HCT116 (cell line): ENCODE measurements around the gene STX1A. TPM values are rescaled to one million over a fixed set of nuclear protein-coding genes. Genes with fewer than 3 reads are reported as not detected.
"Not testable (repeated sequence)": the region's sequence is repeated elsewhere in the genome, so short reads cannot be mapped to it uniquely, and the experiment has no call there.

Experiments used
- ATAC-seq: fragments of 200-7000 bp; cut with Tn5 transposase; 2 replicates; pipeline ENCODE4 v1.9.1; 2020; ENCODE audit warnings: mild to moderate bottlenecking, moderate library complexity
- BruUV-seq: library from RNA; stranded (reverse); fragments of 400-500 nt; replicated peaks from 2 replicates; lab custom pipeline; 2021; lab: Mats Ljungman, UMichigan
- CTCF ChIA-PET: fragments of 300-600 bp; sonication (Branson Sonifier 250); formaldehyde crosslinking; loops from one replicate; lab custom pipeline; 2021; ENCODE audit warnings: antibody characterized with exemption; lab: Charles Lee
- POLR2A ChIA-PET: fragments of 300-600, 350-600 bp; sonication (Branson Sonifier 250); formaldehyde crosslinking; loops from one replicate; lab custom pipeline; 2021; ENCODE audit warnings: antibody characterized with exemption; lab: Charles Lee
- RAD21 ChIA-PET, 2 experiments: fragments of 300-600 bp; sonication (Branson Sonifier 250); formaldehyde crosslinking; loops; one replicate each; lab custom pipeline; 2023; ENCODE audit warnings: low total read pairs in 2 of 2; ENCODE audit not compliant: uncharacterized antibody in 2 of 2, unreplicated experiment in 2 of 2, low non-redundant PET in 1 of 2; lab: Charles Lee
- DNase-seq: peaks from one replicate; pipeline ENCODE4 v3.0.0-alpha.2; 2010; ENCODE audit warnings: low read depth, low spot score
- H2AFZ ChIP-seq: fragments of 200-600 bp; shearing (Covaris generic), sonication (generic); 2 replicates; pipeline ENCODE4 v1.6.1; 2017; ENCODE audit warnings: low read depth, mixed run types, mixed read lengths, antibody characterized with exemption, low read length; ENCODE audit not compliant: poor library complexity, severe bottlenecking
- H3K27ac ChIP-seq: 2 replicates; pipeline ENCODE4 v1.5.1; 2012; ENCODE audit warnings: low read depth, low read length
- H3K27me3 ChIP-seq: fragments of 200-600 bp; sonication (generic); 2 replicates; pipeline ENCODE4 v1.6.1; 2016; ENCODE audit warnings: mixed run types, low read length, mixed read lengths; ENCODE audit not compliant: insufficient read depth
- H3K36me3 ChIP-seq, 2 experiments: fragments of 200-500 bp in 1 of 2; fragments of 200-600 bp in 1 of 2; sonication (Bioruptor generic) in 1 of 2; sonication (generic) in 1 of 2; 2 replicates each; pipeline versions ENCODE4 v1.5.1 to v1.6.1; 2014 to 2016; ENCODE audit warnings: low read length in 2 of 2, inconsistent platforms in 1 of 2, mixed read lengths in 1 of 2, mixed run types in 1 of 2; ENCODE audit not compliant: insufficient read depth in 2 of 2, control insufficient read depth in 1 of 2
- H3K4me1 ChIP-seq, 2 experiments: fragments of 200-600 bp in 1 of 2; sonication (generic) in 1 of 2; 2 replicates each; pipeline versions ENCODE4 v1.5.1 to v1.6.1; 2012 to 2017; ENCODE audit warnings: low read length in 2 of 2, inconsistent platforms in 1 of 2, mild to moderate bottlenecking in 1 of 2, mixed read lengths in 1 of 2, mixed run types in 1 of 2, moderate library complexity in 1 of 2; ENCODE audit not compliant: insufficient read depth in 2 of 2, control insufficient read depth in 1 of 2
- H3K4me2 ChIP-seq: fragments of 200-600 bp; sonication (generic); 2 replicates; pipeline ENCODE4 v1.6.1; 2017; ENCODE audit warnings: mixed run types, low read length, mixed read lengths
- H3K4me3 ChIP-seq, 2 experiments: fragments of 200-600 bp in 1 of 2; sonication (generic) in 1 of 2; replicated peaks in 1 of 2; 2 replicates each; pipeline ENCODE4 v1.5.1; 2011 to 2016; ENCODE audit warnings: low read length in 2 of 2, control low read depth in 1 of 2, low read depth in 1 of 2, mild to moderate bottlenecking in 1 of 2, mixed read lengths in 1 of 2, mixed run types in 1 of 2
- H3K79me2 ChIP-seq: fragments of 200-600 bp; sonication (generic); 2 replicates; pipeline ENCODE4 v1.6.1; 2017; ENCODE audit warnings: mild to moderate bottlenecking, mixed run types, low read length, moderate library complexity, mixed read lengths; ENCODE audit not compliant: insufficient read depth
- H3K9ac ChIP-seq: fragments of 200-600 bp; sonication (generic); 2 replicates; pipeline ENCODE4 v1.6.1; 2016; ENCODE audit warnings: low read length, mixed read lengths
- H3K9me2 ChIP-seq: fragments of 200-600 bp; sonication (generic), shearing (Covaris generic); 2 replicates; pipeline ENCODE4 v1.6.1; 2017; ENCODE audit warnings: mixed run types, mild to moderate bottlenecking, moderate library complexity; ENCODE audit not compliant: insufficient read depth
- H3K9me3 ChIP-seq, 2 experiments: fragments of 200-500 bp in 1 of 2; fragments of 200-600 bp in 1 of 2; sonication (Bioruptor generic) in 1 of 2; sonication (generic) in 1 of 2; 2 replicates each; pipeline ENCODE4 v1.6.1; 2014 to 2017; ENCODE audit warnings: low read length in 2 of 2, mixed read lengths in 2 of 2, inconsistent platforms in 1 of 2, low read depth in 1 of 2, mild to moderate bottlenecking in 1 of 2, mixed run types in 1 of 2, moderate library complexity in 1 of 2; ENCODE audit not compliant: control insufficient read depth in 1 of 2, insufficient read depth in 1 of 2
- H4K20me1 ChIP-seq: fragments of 200-600 bp; sonication (generic), shearing (Covaris generic); 2 replicates; pipeline ENCODE4 v1.6.1; 2017; ENCODE audit warnings: mixed run types, mild to moderate bottlenecking, moderate library complexity; ENCODE audit not compliant: insufficient read depth
- CEBPB ChIP-seq: IDR thresholded peaks from 2 replicates; pipeline ENCODE4 v1.6.1; 2012; ENCODE audit warnings: low read depth
- ELF1 ChIP-seq: IDR thresholded peaks from 2 replicates; pipeline ENCODE4 v1.6.1; 2012; ENCODE audit warnings: low read depth, borderline replicate concordance
- EZH2 ChIP-seq: fragments of 200-600 bp; sonication (generic); IDR thresholded peaks from 2 replicates; pipeline ENCODE4 v1.6.1; 2017; ENCODE audit warnings: antibody characterized with exemption, mixed run types
- JUND ChIP-seq: IDR thresholded peaks from 2 replicates; pipeline ENCODE4 v1.6.1; 2012
- MAX ChIP-seq: IDR thresholded peaks from 2 replicates; pipeline ENCODE4 v1.6.1; 2012
- RAD21 ChIP-seq: IDR thresholded peaks from 2 replicates; pipeline ENCODE4 v1.6.1; 2012; ENCODE audit warnings: low read depth, mild to moderate bottlenecking
- TCF7L2 ChIP-seq: IDR thresholded peaks from 2 replicates; pipeline ENCODE4 v1.7.0; 2011; ENCODE audit warnings: borderline replicate concordance, inconsistent platforms; ENCODE audit not compliant: insufficient read depth, insufficient read length; ENCODE audit errors: extremely low read depth
- ZBTB33 ChIP-seq: IDR thresholded peaks from 2 replicates; pipeline ENCODE4 v1.6.1; 2011; ENCODE audit warnings: mild to moderate bottlenecking, low read length, moderate library complexity; ENCODE audit not compliant: insufficient replicate concordance; ENCODE audit errors: extremely low read depth
- intact Hi-C: fragments of 100-400 bp; cut with micrococcal nuclease; formaldehyde crosslinking; loops from 2 replicates; pipeline ENCODE4 v1.10.0; 2022
- total RNA-seq: library from RNA; stranded (reverse); gene quantifications from one replicate; pipeline ENCODE4 v1.2.1, GENCODE V29; 2021; ENCODE audit not compliant: unreplicated experiment

The STX1A gene
- total RNA-seq, 1 experiment from 2014 or later, result 39.4 TPM

- no peaks in the 10 kb centered on the region for H3K9me2 ChIP-seq
- peaks cover 0 to 6% of the 10 kb centered on the region in 2 experiments; a peak in 1 of 4 replicates for H3K9me3 ChIP-seq
- H3K27ac ChIP-seq, result no peak overlapping the region
- H3K9ac ChIP-seq, result no peak overlapping the region
- no peak for TF ChIP-seq ZBTB33
- no peak for TF ChIP-seq JUND
- TF ChIP-seq EZH2, result no peak
- no peak for TF ChIP-seq MAX
- no peak for TF ChIP-seq RAD21
- TF ChIP-seq CEBPB, result no peak
- TF ChIP-seq TCF7L2, result no peak
- no peak for TF ChIP-seq ELF1
- TF ChIP-seq, all 23 proteins: peak for 0
- no peak for ATAC-seq
- ChIA-PET POLR2A (no interaction called here), CTCF (no interaction called here), RAD21 (no interaction called here)
- no TSS peak for BruUV-seq
- Histone ChIP-seq H4K20me1 (no peaks in the 10 kb centered on the region), H2AFZ (no peak overlapping the region), H3K4me2 (no peak overlapping the region), H3K4me3 (no peak overlapping the region), H3K4me1 (peaks cover 10 to 14% of the 10 kb centered on the region in 2 experiments), H3K27me3 (no peaks in the 10 kb centered on the region), H3K36me3 (no peaks in the 10 kb centered on the region), H3K79me2 (no peaks in the 10 kb centered on the region)
- DNase-seq, result no peak
- intact Hi-C loops, result loop anchor here (10.0 kb wide), 1 partner anchor 65 kb away; no protein-coding TSS in a partner anchor
Observed at GRCh38 chr7:73659983-73660382, 59.5 kb downstream of the STX1A start.

- H3K9ac ChIP-seq, H3K36me3 ChIP-seq, intact Hi-C loops, H3K4me2 ChIP-seq, H3K9me3 ChIP-seq, H3K9me2 ChIP-seq, BruUV-seq, H2AFZ ChIP-seq, DNase-seq, H3K4me3 ChIP-seq, CTCF ChIA-PET, ATAC-seq, H3K4me1 ChIP-seq, RAD21 ChIA-PET, H3K27me3 ChIP-seq, POLR2A ChIA-PET, H3K27ac ChIP-seq, H3K79me2 ChIP-seq, H4K20me1 ChIP-seq: not testable (repeated sequence)
Observed at GRCh38 chr7:73655309-73655708, 64.2 kb downstream of the STX1A start.
